ENCODE results near the gene KCNH2.

DNA sequence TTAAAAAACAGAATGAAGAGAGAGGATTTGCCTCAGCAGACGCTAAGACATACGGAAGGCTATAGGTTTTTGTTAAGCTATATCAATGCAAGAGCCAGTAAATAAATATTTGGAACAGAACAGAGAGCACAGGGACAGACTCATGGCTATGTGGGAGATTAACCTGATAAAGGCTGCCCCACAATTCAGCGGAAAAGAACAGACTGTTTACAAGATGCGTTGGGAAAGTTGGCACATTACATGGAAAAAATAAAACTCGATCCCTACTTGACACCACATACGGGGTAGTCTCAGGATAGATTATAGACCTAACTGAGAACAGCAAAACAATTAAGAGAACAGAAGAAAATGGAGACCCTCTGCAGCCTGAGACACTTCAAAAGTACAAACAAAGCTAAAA lies 10.8 kb downstream of the KCNH2 start:
- no peak for TF ChIP-seq NFXL1 (IDR thresholded peaks at IDR 0.05; ENCODE audit: borderline replicate concordance)
- no peak for TF ChIP-seq CHD1 (IDR thresholded peaks at IDR 0.05; ENCODE audit: low read depth, low read length)
- no peak for TF ChIP-seq GABPA (IDR thresholded peaks at IDR 0.05; ENCODE audit: low read depth)
